ENCODE measurements around the gene FAM78B.

FAM78B gene

GRCh38 chr1:166166698-166167571, at the start of gene FAM78B:
Gene FAM78B, minus strand, starts transcription at chr1:166167001. Its CDS starts 753 bp downstream, at chr1:166166248.
- peak; percentile 26 for DNase-seq (ENCODE audit: low spot score)

GRCh38 chr1:166202546-166202945, 35.7 kb upstream of the FAM78B start:
- no peak for DNase-seq (ENCODE audit: low spot score)

GRCh38 chr1:166200743-166201142, 33.9 kb upstream of the FAM78B start:
- no peak for DNase-seq (ENCODE audit: low spot score)

GRCh38 chr1:166197597-166197996, 30.8 kb upstream of the FAM78B start:
- DNase-seq (ENCODE audit: low spot score): no peak

GRCh38 chr1:166197141-166197540, 30.3 kb upstream of the FAM78B start:
- no peak for DNase-seq (ENCODE audit: low spot score)

- no peak for DNase-seq (ENCODE audit: low spot score)
Observed at GRCh38 chr1:166193057-166193698, 26.4 kb upstream of the FAM78B start.

- DNase-seq (ENCODE audit: low spot score): no peak
Observed at GRCh38 chr1:166190400-166190799, 23.6 kb upstream of the FAM78B start.

GRCh38 chr1:166189126-166189525, 22.3 kb upstream of the FAM78B start:
- no peak for DNase-seq (ENCODE audit: low spot score)

- no peak for DNase-seq (ENCODE audit: low spot score)
Observed at GRCh38 chr1:166185526-166185925, 18.7 kb upstream of the FAM78B start.

GRCh38 chr1:166184897-166185296, 18.1 kb upstream of the FAM78B start:
- no peak for DNase-seq (ENCODE audit: low spot score)

GRCh38 chr1:166184012-166184411, 17.2 kb upstream of the FAM78B start:
- DNase-seq (ENCODE audit: low spot score): no peak

- no peak for DNase-seq (ENCODE audit: low spot score)
Observed at GRCh38 chr1:166182281-166182680, 15.5 kb upstream of the FAM78B start.

- no peak for DNase-seq (ENCODE audit: low spot score)
Observed at GRCh38 chr1:166176416-166176815, 9.6 kb upstream of the FAM78B start.

GRCh38 chr1:166175032-166175431, 8.2 kb upstream of the FAM78B start:
- DNase-seq (ENCODE audit: low spot score): no peak

GRCh38 chr1:166174108-166174507, 7.3 kb upstream of the FAM78B start:
- no peak for DNase-seq (ENCODE audit: low spot score)

GRCh38 chr1:166172106-166172505, 5.3 kb upstream of the FAM78B start:
- DNase-seq (ENCODE audit: low spot score): no peak

- DNase-seq (ENCODE audit: low spot score): no peak
Observed at GRCh38 chr1:166170726-166171125, 3.9 kb upstream of the FAM78B start.

GRCh38 chr1:166170075-166170474, 3.3 kb upstream of the FAM78B start:
- no peak for DNase-seq (ENCODE audit: low spot score)

GRCh38 chr1:166169182-166169581, 2.4 kb upstream of the FAM78B start:
- DNase-seq (ENCODE audit: low spot score): no peak

GRCh38 chr1:166167572-166167925, 748 bp upstream of the FAM78B start:
- DNase-seq (ENCODE audit: low spot score): no peak

- no peak for DNase-seq (ENCODE audit: low spot score)
Observed at GRCh38 chr1:166166329-166166697, 488 bp downstream of the FAM78B start.

GRCh38 chr1:166165661-166166328, 1.0 kb downstream of the FAM78B start:
- no peak for DNase-seq (ENCODE audit: low spot score)

Data from hematopoietic multipotent progenitor cell treated with erythropoietin and hydrocortisone succinate and interleukin-3 and kit ligand, for 17 days (in vitro differentiated cells).